SIG-M5 (cell line): Measurements from ENCODE around the gene SUPT20HL1.
"Not testable (repeated sequence)": the region's sequence is repeated elsewhere in the genome, so short reads cannot be mapped to it uniquely, and the experiment has no call there.

Experiments
- DNase-seq: peaks from one replicate; lab custom pipeline; 2025; lab: John Stamatoyannopoulos, UW

The SUPT20HL1 gene

GRCh38 chrX:24363432-24364181 lies 3.2 kb downstream of the SUPT20HL1 start:
- DNase-seq: not testable (repeated sequence)

GRCh38 chrX:24364326-24364725 lies 3.9 kb downstream of the SUPT20HL1 start:
- DNase-seq: no peak

DNA sequence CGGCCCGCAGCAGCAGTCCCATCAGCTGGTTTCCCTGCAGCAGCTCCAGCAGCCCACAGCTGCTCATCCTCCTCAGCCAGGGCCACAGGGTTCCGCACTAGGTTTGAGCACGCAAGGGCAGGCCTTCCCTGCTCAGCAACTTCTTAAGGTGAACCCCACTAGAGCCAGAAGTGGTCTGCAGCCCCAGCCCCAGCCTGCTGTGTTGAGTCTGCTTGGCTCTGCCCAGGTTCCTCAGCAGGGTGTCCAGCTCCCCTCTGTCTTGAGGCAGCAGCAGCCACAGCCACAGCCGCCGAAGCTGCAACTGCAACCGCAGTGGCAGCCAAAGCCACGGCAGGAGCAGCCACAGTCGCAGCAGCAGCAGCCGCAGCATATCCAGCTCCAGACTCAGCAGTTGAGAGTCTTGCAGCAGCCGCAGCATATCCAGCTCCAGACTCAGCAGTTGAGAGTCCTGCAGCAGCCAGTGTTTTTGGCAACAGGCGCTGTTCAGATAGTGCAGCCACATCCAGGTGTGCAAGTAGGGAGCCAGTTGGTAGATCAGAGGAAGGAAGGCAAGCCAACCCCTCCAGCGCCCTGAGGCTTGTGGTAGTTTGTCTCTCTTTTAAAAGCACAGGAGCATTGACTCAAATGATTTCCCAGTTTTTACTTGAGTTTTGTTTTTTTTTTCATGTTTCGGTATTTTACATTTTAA lies 4.6 kb downstream of the SUPT20HL1 start:
- no peak for DNase-seq

DNA sequence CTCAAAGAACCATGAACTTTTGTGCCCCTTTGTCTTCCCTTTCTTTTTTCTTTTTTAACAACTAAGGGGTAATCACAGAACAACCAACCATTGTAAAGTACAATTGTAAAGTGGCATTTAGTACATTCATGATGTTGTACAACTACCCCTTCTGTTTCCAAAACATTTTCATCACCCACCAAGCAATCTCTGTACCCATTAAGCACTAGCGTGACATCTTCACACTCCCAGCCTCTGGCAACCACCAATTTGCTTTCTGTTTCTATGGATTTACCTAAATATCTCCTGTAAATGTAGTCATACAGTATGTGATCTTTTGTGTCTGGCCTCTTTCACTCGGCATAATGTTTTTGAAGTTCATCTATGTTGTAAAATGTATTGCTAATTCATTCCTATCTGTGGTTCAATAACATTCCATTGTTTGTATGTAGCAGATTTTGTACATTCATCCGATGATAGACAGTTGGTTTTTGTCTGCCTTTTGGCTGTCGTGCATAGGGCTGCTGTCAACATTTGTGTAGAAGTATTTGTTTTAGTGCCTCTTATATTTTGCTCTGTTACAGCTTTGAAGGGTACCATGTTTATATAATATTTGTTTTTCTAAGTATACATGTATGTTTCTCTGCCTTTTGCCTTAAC lies 6.4 kb downstream of the SUPT20HL1 start:
- not testable (repeated sequence) for DNase-seq

- DNase-seq: no peak
Observed at GRCh38 chrX:24369816-24370215, 9.4 kb downstream of the SUPT20HL1 start.

GRCh38 chrX:24371391-24371972 lies 11.0 kb downstream of the SUPT20HL1 start:
- no peak for DNase-seq

DNA sequence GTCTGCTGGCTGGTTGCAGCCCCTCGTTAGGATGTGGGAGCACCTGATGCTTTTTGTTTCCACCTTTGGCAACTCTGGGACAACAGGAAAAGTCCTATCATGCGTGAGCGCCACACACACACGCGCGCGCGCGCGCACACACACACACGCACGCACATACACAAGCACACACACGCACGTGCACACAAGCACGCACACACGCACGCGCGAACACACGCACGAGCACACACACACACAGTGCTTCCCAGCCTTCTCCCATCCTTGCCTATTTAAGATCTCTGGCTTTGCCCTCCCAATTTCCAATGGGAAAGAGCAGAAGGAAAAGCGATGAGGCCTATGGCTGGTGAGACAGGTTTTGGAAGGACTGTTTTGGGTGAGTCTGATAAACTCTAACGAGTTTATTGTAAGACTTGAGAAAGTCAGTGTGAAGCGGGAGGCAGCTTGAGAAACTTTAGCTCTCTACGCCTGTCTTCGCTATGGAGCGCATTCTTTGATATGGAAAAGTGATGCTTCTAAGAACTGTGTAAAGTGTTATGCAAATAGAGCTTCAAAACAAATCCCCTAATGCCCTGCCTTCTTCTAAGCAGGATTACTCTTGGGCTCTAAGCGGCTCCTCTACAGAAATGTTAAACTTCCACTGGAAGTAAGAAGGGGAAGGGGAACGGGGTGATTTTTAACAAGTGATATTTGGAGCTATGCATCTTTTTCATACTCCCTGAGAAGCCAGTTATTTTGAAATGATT lies 11.8 kb downstream of the SUPT20HL1 start:
- DNase-seq: no peak

DNA sequence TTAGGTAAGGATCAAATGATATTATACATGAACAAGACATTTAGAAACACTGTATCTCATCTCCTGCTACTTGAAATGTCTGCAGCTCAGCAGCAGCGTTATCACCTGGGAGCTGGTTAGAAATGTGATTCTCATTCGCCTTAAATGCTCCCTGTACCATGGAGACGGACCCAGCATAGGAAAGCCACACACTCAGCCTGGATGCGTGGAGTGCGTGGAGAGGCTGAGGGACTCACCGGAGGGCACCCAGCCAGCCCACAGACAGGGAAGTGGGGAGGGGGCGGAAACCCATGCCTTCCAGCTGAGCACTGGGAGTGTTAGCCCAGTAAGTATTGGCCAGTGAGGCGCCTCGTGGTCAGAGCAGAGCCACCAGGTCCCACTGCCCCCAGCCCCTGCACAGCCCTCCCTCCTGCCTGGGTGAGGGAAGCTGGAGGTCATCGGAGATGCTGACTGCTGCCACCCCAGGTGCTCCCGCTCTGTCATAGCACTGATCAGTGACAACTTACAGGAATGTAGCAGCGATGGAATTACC lies 15.2 kb downstream of the SUPT20HL1 start:
- no peak for DNase-seq

DNA sequence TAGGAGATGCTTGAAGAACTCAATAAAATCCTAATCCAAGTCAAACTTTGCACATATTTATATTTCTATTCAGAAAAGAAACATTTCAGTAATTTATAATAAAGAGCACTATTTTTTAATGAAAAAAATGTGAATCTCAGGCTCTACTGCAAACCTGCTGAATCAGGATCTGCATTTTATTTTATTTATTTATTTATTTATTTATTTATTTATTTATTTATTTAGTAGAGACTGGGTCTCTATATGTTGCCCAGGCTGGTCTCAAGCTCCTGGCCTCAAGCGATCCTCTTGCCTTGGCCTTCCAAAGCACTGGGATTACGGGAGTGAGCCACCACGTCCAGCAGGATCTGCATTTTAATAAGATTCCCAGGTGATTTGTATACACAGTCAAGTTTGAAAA lies 16.0 kb downstream of the SUPT20HL1 start:
- no peak for DNase-seq

- DNase-seq: no peak
Observed at GRCh38 chrX:24377195-24377594, 16.8 kb downstream of the SUPT20HL1 start.

GRCh38 chrX:24377911-24378468 lies 17.6 kb downstream of the SUPT20HL1 start:
- no peak for DNase-seq

GRCh38 chrX:24378706-24379105 lies 18.3 kb downstream of the SUPT20HL1 start:
- DNase-seq: no peak

- no peak for DNase-seq
Observed at GRCh38 chrX:24380262-24381187, 20.1 kb downstream of the SUPT20HL1 start.

- not testable (repeated sequence) for DNase-seq
Observed at GRCh38 chrX:24382315-24382714, 21.9 kb downstream of the SUPT20HL1 start.

DNA sequence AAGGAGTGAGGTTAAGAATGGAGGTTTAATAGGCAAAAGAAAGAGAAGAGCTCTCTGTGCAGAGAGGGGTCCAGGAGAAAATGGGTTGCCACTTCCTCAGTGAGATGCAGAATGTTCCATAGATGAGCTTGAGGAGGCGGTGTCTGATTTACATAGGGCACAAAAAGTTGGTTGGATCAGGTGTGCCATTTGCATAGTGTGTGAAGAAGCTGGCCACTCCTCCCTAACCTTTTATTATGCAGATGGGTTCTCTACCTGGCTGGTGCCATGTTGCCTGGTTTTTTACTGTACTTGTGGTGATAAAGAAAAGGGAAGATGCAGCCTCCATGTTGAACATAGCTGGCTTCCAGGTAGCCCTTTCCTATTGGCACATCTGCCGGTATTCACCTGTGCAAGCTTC lies 27.3 kb downstream of the SUPT20HL1 start:
- no peak for DNase-seq

- DNase-seq: no peak
Observed at GRCh38 chrX:24391389-24391788, 30.9 kb downstream of the SUPT20HL1 start.

DNA sequence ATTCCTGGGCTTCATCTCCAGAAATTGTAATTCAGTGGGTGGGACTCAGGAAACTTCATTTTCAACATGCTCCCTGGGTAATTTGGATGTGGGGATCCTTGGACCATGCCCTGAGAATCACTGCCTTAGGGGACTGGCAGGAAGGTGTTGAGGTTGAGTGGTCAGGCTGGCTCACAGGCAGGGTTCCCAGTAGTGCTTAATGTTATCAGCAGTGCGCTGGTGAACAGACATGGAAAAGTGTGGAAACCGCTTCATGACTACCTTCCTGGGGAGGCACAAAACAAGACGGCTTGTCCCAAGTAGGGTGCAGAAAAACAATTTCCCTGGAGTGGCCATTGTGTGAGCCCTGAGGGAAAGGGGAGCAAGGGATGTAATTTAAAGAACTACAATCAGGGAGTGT lies 31.4 kb downstream of the SUPT20HL1 start:
- no peak for DNase-seq

- no peak for DNase-seq
Observed at GRCh38 chrX:24392709-24393108, 32.3 kb downstream of the SUPT20HL1 start.

- no peak for DNase-seq
Observed at GRCh38 chrX:24395775-24396174, 35.3 kb downstream of the SUPT20HL1 start.

DNA sequence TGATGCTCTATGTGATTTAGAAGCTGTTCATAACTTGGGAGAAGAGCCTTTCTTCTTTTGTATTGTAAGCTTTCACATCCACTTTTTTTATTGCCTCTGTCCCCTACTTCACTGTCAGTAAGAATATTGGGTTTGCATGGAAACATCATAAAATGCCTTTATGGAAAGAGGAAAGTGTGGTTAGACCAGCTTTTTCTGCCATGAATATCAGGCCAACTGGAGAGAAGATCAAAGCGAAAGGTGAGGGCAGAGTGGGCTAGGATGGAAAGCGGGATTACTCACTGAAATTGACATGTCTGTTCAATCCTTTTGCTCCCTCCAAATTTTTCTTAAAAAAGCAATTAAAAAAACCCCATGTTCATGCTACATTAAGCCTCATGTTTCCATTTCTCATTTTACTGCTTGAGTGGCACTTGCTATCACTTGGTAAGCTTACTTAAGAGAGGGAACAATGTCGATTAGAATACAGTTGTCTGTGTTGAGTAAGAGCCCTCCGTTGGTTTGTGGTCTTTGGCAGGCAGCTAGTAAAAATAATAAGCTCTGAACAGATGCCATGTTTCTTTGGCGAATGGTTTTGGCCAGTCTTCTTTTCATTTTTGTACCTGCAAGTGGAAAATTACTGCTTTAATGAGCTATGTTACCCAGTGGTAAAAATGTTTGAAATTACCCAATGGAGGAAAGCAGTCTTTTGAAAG lies 35.9 kb downstream of the SUPT20HL1 start:
- DNase-seq: no peak
